PC-9 (cell line): ENCODE data around the gene PNMA6A.

Experiments
- EZH2 ChIP-seq: fragments of 200-600 bp; sonication (generic); IDR thresholded peaks from 2 replicates; pipeline ENCODE4 v1.8.0; 2017; ENCODE audit warnings: antibody characterized with exemption, low read depth
- TF ChIP-seq, protein P1 (sequence below): fragments of 200-600 bp; sonication (generic); conservative IDR thresholded peaks from 2 replicates; pipeline ENCODE4 v1.6.1; 2017; ENCODE audit warnings: mixed run types, antibody characterized with exemption, mild to moderate bottlenecking, moderate library complexity

DNA sequence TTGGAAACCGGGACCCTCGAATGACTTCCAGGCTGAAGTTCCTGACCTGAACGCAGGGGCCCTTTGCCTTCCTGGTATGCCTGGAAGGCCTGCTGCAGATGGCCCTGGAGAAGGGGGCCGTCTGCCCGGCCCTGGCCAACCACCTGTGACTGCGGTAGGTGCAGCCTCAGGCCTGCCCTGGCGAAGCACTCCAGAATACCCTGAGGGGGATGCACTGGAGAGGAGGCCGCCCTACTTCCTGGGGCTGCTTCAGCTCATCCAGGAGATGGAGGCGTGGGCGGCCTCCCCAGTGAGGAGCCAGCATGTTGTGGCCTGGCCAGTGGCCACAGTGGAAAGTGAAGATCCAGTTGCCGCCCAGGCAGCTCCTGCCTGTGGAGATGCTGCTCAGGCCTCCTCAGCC, 42.4 kb upstream of the PNMA6A start:
- TF ChIP-seq, protein P1, sequence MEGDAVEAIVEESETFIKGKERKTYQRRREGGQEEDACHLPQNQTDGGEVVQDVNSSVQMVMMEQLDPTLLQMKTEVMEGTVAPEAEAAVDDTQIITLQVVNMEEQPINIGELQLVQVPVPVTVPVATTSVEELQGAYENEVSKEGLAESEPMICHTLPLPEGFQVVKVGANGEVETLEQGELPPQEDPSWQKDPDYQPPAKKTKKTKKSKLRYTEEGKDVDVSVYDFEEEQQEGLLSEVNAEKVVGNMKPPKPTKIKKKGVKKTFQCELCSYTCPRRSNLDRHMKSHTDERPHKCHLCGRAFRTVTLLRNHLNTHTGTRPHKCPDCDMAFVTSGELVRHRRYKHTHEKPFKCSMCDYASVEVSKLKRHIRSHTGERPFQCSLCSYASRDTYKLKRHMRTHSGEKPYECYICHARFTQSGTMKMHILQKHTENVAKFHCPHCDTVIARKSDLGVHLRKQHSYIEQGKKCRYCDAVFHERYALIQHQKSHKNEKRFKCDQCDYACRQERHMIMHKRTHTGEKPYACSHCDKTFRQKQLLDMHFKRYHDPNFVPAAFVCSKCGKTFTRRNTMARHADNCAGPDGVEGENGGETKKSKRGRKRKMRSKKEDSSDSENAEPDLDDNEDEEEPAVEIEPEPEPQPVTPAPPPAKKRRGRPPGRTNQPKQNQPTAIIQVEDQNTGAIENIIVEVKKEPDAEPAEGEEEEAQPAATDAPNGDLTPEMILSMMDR, result no peak
- no peak for TF ChIP-seq EZH2
